ENCODE results near the gene TMEFF2. TPM values are rescaled to one million over a fixed set of nuclear protein-coding genes. Genes with fewer than 3 reads are reported as not detected.

Gene TMEFF2
- total and polyA plus RNA-seq, 2 of the 8 experiments (the other 6 are each of a cell fraction or from before 2014, with no cell fraction given): 0.91 to 3.7 TPM

DNA sequence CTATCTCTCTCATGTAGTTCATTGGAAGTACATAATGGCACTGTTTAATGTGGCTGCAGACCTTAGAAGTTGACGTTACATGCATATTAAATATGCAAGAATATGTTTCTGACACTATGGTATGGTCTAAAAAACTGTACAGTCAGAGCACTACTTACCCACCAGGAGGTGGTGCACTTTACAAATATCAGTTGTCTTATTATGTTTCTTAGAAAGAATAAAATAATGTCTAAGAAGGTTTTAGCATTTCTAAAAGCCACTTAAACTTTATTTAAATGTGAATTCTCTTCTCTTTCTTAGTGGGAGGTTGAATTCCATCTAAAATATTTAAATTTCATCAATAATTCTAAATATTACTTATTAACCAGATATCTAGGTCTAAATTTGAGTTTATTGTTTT, 4.3 kb downstream of the TMEFF2 start:
- H4K91ac ChIP-seq (replicated peaks; ENCODE audit: insufficient read length, low read length): no peak overlapping the region
- FAIRE-seq: no peak
- H4K5ac ChIP-seq (ENCODE audit: insufficient read length, low read depth, low read length): no peak overlapping the region
- peaks cover 16 to 34% (median 28%) of the 10 kb centered on the region in 4 experiments for H3K27me3 ChIP-seq (replicated peaks in 1 of 4; ENCODE audit: control insufficient read depth in 3 of 4, extremely low read depth in 1 of 4, insufficient read depth in 3 of 4, low read length in 3 of 4)
- H2BK5ac ChIP-seq (ENCODE audit: low read depth, low read length): no peak overlapping the region
- H3K18ac ChIP-seq (ENCODE audit: extremely low read depth, low read length): no peak overlapping the region
- no peak overlapping the region for H4K8ac ChIP-seq (ENCODE audit: extremely low read depth, insufficient read depth, low read length)
- H2BK120ac ChIP-seq (replicated peaks; ENCODE audit: low read depth, low read length): no peak overlapping the region
- no peak overlapping the region for H2BK20ac ChIP-seq (ENCODE audit: low read length)
- peaks cover 0 to 4% (median 0%) of the 10 kb centered on the region in 4 experiments; a peak in 4 of 7 replicates for H3K4me1 ChIP-seq (replicated peaks in 1 of 4; ENCODE audit: control insufficient read depth in 3 of 4, insufficient read depth in 4 of 4, low read length in 3 of 4)
- DNase-seq (ENCODE audit: low read depth in 1 of 2, low spot score in 2 of 2): no peak
- CTCF ChIA-PET (ENCODE audit: partially characterized antibody): interaction anchor here (2.6 kb wide), 1 partner anchor 322 kb away, joined by 9 read pairs; no protein-coding TSS in a partner anchor
- H4K20me1 ChIP-seq (replicated peaks in 1 of 2; ENCODE audit: control insufficient read depth in 1 of 2, insufficient read depth in 2 of 2, low read length in 2 of 2): no peaks in the 10 kb centered on the region
- POLR2A ChIA-PET (ENCODE audit: partially characterized antibody): no interaction called here
- H2AFZ ChIP-seq (ENCODE audit: low read length): no peak overlapping the region
- no peak overlapping the region for H2BK12ac ChIP-seq (ENCODE audit: low read depth, low read length)
- TF ChIP-seq ZNF274 (IDR thresholded peaks at IDR 0.05; ENCODE audit: borderline replicate concordance, extremely low read depth, low read length) (no peak), MAFK (IDR thresholded peaks at IDR 0.05; ENCODE audit: low read depth, low read length) (no peak)
- TF ChIP-seq, protein P1, sequence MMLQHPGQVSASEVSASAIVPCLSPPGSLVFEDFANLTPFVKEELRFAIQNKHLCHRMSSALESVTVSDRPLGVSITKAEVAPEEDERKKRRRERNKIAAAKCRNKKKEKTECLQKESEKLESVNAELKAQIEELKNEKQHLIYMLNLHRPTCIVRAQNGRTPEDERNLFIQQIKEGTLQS (IDR thresholded peaks at IDR 0.05; ENCODE audit: insufficient read depth, low read depth, low read length): no peak
- H3K4me3 ChIP-seq (ENCODE audit: extremely low read depth in 1 of 4, insufficient read depth in 2 of 4, low read depth in 3 of 4, low read length in 4 of 4): no peak overlapping the region
- no peaks in the 10 kb centered on the region for H3K9me3 ChIP-seq (ENCODE audit: insufficient read depth in 2 of 2, low read depth in 1 of 2, low read length in 1 of 2)
- H2AK5ac ChIP-seq (ENCODE audit: low read depth, low read length): no peak overlapping the region
- H3K27ac ChIP-seq (ENCODE audit: low read depth, low read length): no peak overlapping the region
- no peaks in the 10 kb centered on the region for H3K79me2 ChIP-seq (ENCODE audit: control insufficient read depth in 1 of 2, insufficient read depth in 2 of 2, low read length in 2 of 2)
- no peak overlapping the region for H2BK15ac ChIP-seq (ENCODE audit: low read length)
- peaks cover 7% of the 10 kb centered on the region; the same call in 1 of the 2 replicates for H3K23me2 ChIP-seq (ENCODE audit: low read depth, low read length)
- WGBS, 2 experiments (ENCODE audit: extremely low coverage in 1 of 2, insufficient coverage in 1 of 2, insufficient read length in 1 of 2, insufficient replicate concordance in 2 of 2, low coverage in 1 of 2, low lambda C conversion rate in 2 of 2, missing lambda C conversion rate in 1 of 2): 78% methylated on average over 1 of the region's 1 CpG; no CpG with 5 or more reads in 1 of the 2 experiments
- H3K9ac ChIP-seq (replicated peaks in 1 of 4; ENCODE audit: extremely low read depth in 1 of 4, low read depth in 3 of 4, low read length in 3 of 4): no peak overlapping the region
- no peaks in the 10 kb centered on the region for H3K36me3 ChIP-seq (ENCODE audit: control insufficient read depth in 2 of 4, insufficient read depth in 4 of 4, low read length in 3 of 4)
- H3K79me1 ChIP-seq (ENCODE audit: low read depth, low read length): no peaks in the 10 kb centered on the region
- H3K56ac ChIP-seq (replicated peaks; ENCODE audit: insufficient read length, low read depth, low read length): no peak overlapping the region
- H3K23ac ChIP-seq (ENCODE audit: insufficient read length): no peak overlapping the region
- H3K4me2 ChIP-seq (ENCODE audit: insufficient read depth in 1 of 2, low read depth in 2 of 2, low read length in 2 of 2): no peak overlapping the region
- H3K4ac ChIP-seq (replicated peaks; ENCODE audit: insufficient read length, low read depth, low read length): no peak overlapping the region
- no peak overlapping the region for H3K14ac ChIP-seq (ENCODE audit: insufficient read length)

All from H1 (cell line).